Mesenchymal stem cell (in vitro differentiated cells and primary cell): ENCODE data around the gene DNAH8.

Source experiments
- DNase-seq: peaks from one replicate; pipeline ENCODE4 v3.0.0-alpha.2; 2013
- H2AFZ ChIP-seq: one replicate; pipeline ENCODE4 v1.6.1; 2013; ENCODE audit warnings: low read depth, mild to moderate bottlenecking, control low read depth, inconsistent platforms, low read length, moderate library complexity
- H2AK5ac ChIP-seq: 2 replicates; pipeline ENCODE4 v1.6.1; 2013; ENCODE audit warnings: low read length, moderate library complexity, mild to moderate bottlenecking, inconsistent platforms; ENCODE audit not compliant: severe bottlenecking
- H2BK120ac ChIP-seq: one replicate; pipeline ENCODE4 v1.6.1; 2013; ENCODE audit warnings: low read depth, mild to moderate bottlenecking, inconsistent platforms, low read length, moderate library complexity
- H2BK12ac ChIP-seq, 2 experiments: one replicate each; pipeline ENCODE4 v1.6.1; 2013; ENCODE audit warnings: inconsistent platforms in 2 of 2, low read length in 2 of 2, mild to moderate bottlenecking in 2 of 2, moderate library complexity in 2 of 2, control low read depth in 1 of 2
- H2BK15ac ChIP-seq: one replicate; pipeline ENCODE4 v1.6.1; 2013; ENCODE audit warnings: mild to moderate bottlenecking, low read depth, inconsistent platforms; ENCODE audit not compliant: poor library complexity, severe bottlenecking
- H2BK5ac ChIP-seq: 2 replicates; pipeline ENCODE4 v1.6.1; 2013; ENCODE audit warnings: low read depth, mild to moderate bottlenecking, low read length, control low read depth, inconsistent platforms; ENCODE audit not compliant: poor library complexity, severe bottlenecking
- H3K14ac ChIP-seq, 2 experiments: one replicate each; pipeline ENCODE4 v1.6.1; 2013; ENCODE audit warnings: inconsistent platforms in 2 of 2, low read length in 2 of 2, control low read depth in 1 of 2, mild to moderate bottlenecking in 1 of 2, moderate library complexity in 1 of 2
- H3K18ac ChIP-seq, 2 experiments: one replicate each; pipeline ENCODE4 v1.6.1; 2013; ENCODE audit warnings: inconsistent platforms in 2 of 2, low read length in 2 of 2, control low read depth in 1 of 2, low read depth in 1 of 2, mild to moderate bottlenecking in 1 of 2
- H3K23ac ChIP-seq, 2 experiments: one replicate each; pipeline ENCODE4 v1.6.1; 2013; ENCODE audit warnings: inconsistent platforms in 2 of 2, low read length in 2 of 2, mild to moderate bottlenecking in 2 of 2, moderate library complexity in 2 of 2, control low read depth in 1 of 2
- H3K27ac ChIP-seq: 2 replicates; pipeline ENCODE4 v1.5.1; 2013; ENCODE audit warnings: mild to moderate bottlenecking, moderate library complexity, low read length, control low read depth, inconsistent platforms; ENCODE audit not compliant: poor library complexity, severe bottlenecking
- H3K27me3 ChIP-seq, 2 experiments: 2 replicates each; pipeline versions ENCODE4 v1.6.1 to v1.7.0; 2013; ENCODE audit warnings: low read length in 2 of 2, mild to moderate bottlenecking in 2 of 2, moderate library complexity in 2 of 2, control low read depth in 1 of 2, inconsistent platforms in 1 of 2; ENCODE audit not compliant: control insufficient read depth in 1 of 2, insufficient read depth in 1 of 2
- H3K36me3 ChIP-seq, 2 experiments: 2 replicates each; pipeline versions ENCODE4 v1.6.1 to v1.7.0; 2013; ENCODE audit warnings: low read length in 2 of 2, control low read depth in 1 of 2, inconsistent platforms in 1 of 2, low read depth in 1 of 2, mild to moderate bottlenecking in 1 of 2; ENCODE audit not compliant: insufficient read depth in 2 of 2, control insufficient read depth in 1 of 2
- H3K4ac ChIP-seq, 2 experiments: one replicate each; pipeline ENCODE4 v1.6.1; 2013; ENCODE audit warnings: inconsistent platforms in 2 of 2, low read length in 2 of 2, mild to moderate bottlenecking in 2 of 2, moderate library complexity in 2 of 2, control low read depth in 1 of 2, low read depth in 1 of 2
- H3K4me1 ChIP-seq: 2 replicates; pipeline ENCODE4 v1.6.1; 2013; ENCODE audit warnings: low read depth, low read length, control low read depth; ENCODE audit not compliant: control insufficient read depth, insufficient read depth
- H3K4me2 ChIP-seq: 2 replicates; pipeline ENCODE4 v1.6.1; 2013; ENCODE audit warnings: low read length, mild to moderate bottlenecking, inconsistent platforms; ENCODE audit not compliant: poor library complexity, severe bottlenecking
- H3K4me3 ChIP-seq, 2 experiments: 2 replicates each; pipeline versions ENCODE4 v1.5.1 to v1.7.0; 2013; ENCODE audit warnings: low read length in 2 of 2, mild to moderate bottlenecking in 2 of 2, control low read depth in 1 of 2, low read depth in 1 of 2; ENCODE audit not compliant: insufficient read depth in 1 of 2
- H3K79me1 ChIP-seq: replicated peaks from 2 replicates; pipeline ENCODE4 v1.6.1; 2013; ENCODE audit warnings: mild to moderate bottlenecking, control low read depth, low read length, inconsistent platforms; ENCODE audit not compliant: poor library complexity, severe bottlenecking
- H3K9ac ChIP-seq: 2 replicates; pipeline ENCODE4 v1.7.0; 2013; ENCODE audit warnings: mild to moderate bottlenecking, low read length, moderate library complexity
- H3K9me3 ChIP-seq: 2 replicates; pipeline ENCODE4 v1.7.0; 2013; ENCODE audit warnings: mild to moderate bottlenecking, low read length; ENCODE audit not compliant: control insufficient read depth
- H4K8ac ChIP-seq: one replicate; pipeline ENCODE4 v1.6.1; 2013; ENCODE audit warnings: inconsistent platforms, mild to moderate bottlenecking, low read length, moderate library complexity
- H4K91ac ChIP-seq: one replicate; pipeline ENCODE4 v1.6.1; 2013; ENCODE audit warnings: mild to moderate bottlenecking, low read length, inconsistent platforms
- WGBS: methylation state at CpG from one replicate; pipeline ENCODE4 v1.1.7; 2013; ENCODE audit warnings: mixed read lengths; 5-methylcytosine and 5-hydroxymethylcytosine counted together

DNAH8 gene

GRCh38 chr6:38804358-38804757, 89.2 kb downstream of the DNAH8 start:
- Histone ChIP-seq H3K4ac (no peak overlapping the region), H3K4me3 (no peak overlapping the region)
- 89% methylated on average over 4 of the region's 4 CpGs for WGBS

GRCh38 chr6:38805127-38805655, 90.1 kb downstream of the DNAH8 start:
- Histone ChIP-seq H3K9ac (no peak overlapping the region), H3K14ac (no peak overlapping the region), H3K23ac (no peak overlapping the region), H3K4me2 (no peak overlapping the region), H3K4ac (no peak overlapping the region), H2AK5ac (no peak overlapping the region), H3K27me3 (peaks cover 6 to 21% of the 10 kb centered on the region in 2 experiments), H3K9me3 (no peaks in the 10 kb centered on the region), H2BK120ac (no peak overlapping the region), H2BK15ac (no peak overlapping the region), H3K18ac (no peak overlapping the region), H2BK12ac (no peak overlapping the region), H3K4me1 (no peaks in the 10 kb centered on the region), H3K79me1 (no peaks in the 10 kb centered on the region), H4K91ac (no peak overlapping the region), H3K36me3 (no peaks in the 10 kb centered on the region), H4K8ac (no peak overlapping the region), H3K27ac (no peak overlapping the region), H2BK5ac (no peak overlapping the region), H3K4me3 (no peak overlapping the region), H2AFZ (no peak overlapping the region)
- no peak for DNase-seq
- WGBS = 98% methylated on average over 3 of the region's 4 CpGs

More at GRCh38 chr6:38804358-38804757, 89.2 kb downstream of the DNAH8 start:
- H2BK5ac ChIP-seq = no peak overlapping the region
- no peak overlapping the region for H4K91ac ChIP-seq
- no peak overlapping the region for H4K8ac ChIP-seq
- no peak overlapping the region for H3K14ac ChIP-seq
- no peak for DNase-seq
- H3K36me3 ChIP-seq = no peaks in the 10 kb centered on the region
- no peak overlapping the region for H2BK12ac ChIP-seq
- H2AFZ ChIP-seq = no peak overlapping the region
- no peak overlapping the region for H3K18ac ChIP-seq
- H3K23ac ChIP-seq = no peak overlapping the region
- H3K4me1 ChIP-seq = no peaks in the 10 kb centered on the region
- no peak overlapping the region for H2BK15ac ChIP-seq
- no peak overlapping the region for H2AK5ac ChIP-seq
- peaks cover 6 to 21% of the 10 kb centered on the region in 2 experiments for H3K27me3 ChIP-seq
- no peaks in the 10 kb centered on the region for H3K9me3 ChIP-seq
- no peak overlapping the region for H2BK120ac ChIP-seq
- no peak overlapping the region for H3K27ac ChIP-seq
- no peak overlapping the region for H3K4me2 ChIP-seq
- H3K79me1 ChIP-seq = no peaks in the 10 kb centered on the region
- H3K9ac ChIP-seq = no peak overlapping the region

GRCh38 chr6:38805692-38806091, 90.6 kb downstream of the DNAH8 start:
- no peak overlapping the region for H3K4me3 ChIP-seq
- whole genome bisulfite sequencing = 92% methylated on average over 2 of the region's 2 CpGs
- no peak overlapping the region for H2BK15ac ChIP-seq
- no peak overlapping the region for H3K18ac ChIP-seq
- no peak overlapping the region for H3K27ac ChIP-seq
- no peak overlapping the region for H2AFZ ChIP-seq
- H3K9ac ChIP-seq = no peak overlapping the region
- H3K4ac ChIP-seq = no peak overlapping the region
- no peak for DNase-seq
- peaks cover 6 to 21% of the 10 kb centered on the region in 2 experiments for H3K27me3 ChIP-seq
- H4K91ac ChIP-seq = no peak overlapping the region
- H4K8ac ChIP-seq = no peak overlapping the region
- H3K14ac ChIP-seq = no peak overlapping the region
- no peak overlapping the region for H2BK120ac ChIP-seq
- no peaks in the 10 kb centered on the region for H3K9me3 ChIP-seq
- H3K23ac ChIP-seq = no peak overlapping the region
- H3K36me3 ChIP-seq = no peaks in the 10 kb centered on the region
- no peak overlapping the region for H2BK5ac ChIP-seq
- no peaks in the 10 kb centered on the region for H3K79me1 ChIP-seq
- no peak overlapping the region for H2BK12ac ChIP-seq
- no peak overlapping the region for H3K4me2 ChIP-seq
- H2AK5ac ChIP-seq = no peak overlapping the region
- no peaks in the 10 kb centered on the region for H3K4me1 ChIP-seq

- no peaks in the 10 kb centered on the region for H3K4me1 ChIP-seq
- H2BK15ac ChIP-seq = no peak overlapping the region
- no peak overlapping the region for H3K4ac ChIP-seq
- H3K9ac ChIP-seq = no peak overlapping the region
- no peaks in the 10 kb centered on the region for H3K36me3 ChIP-seq
- no peaks in the 10 kb centered on the region for H3K79me1 ChIP-seq
- H3K4me2 ChIP-seq = no peak overlapping the region
- no peak overlapping the region for H3K14ac ChIP-seq
- H2BK5ac ChIP-seq = no peak overlapping the region
- no peak overlapping the region for H3K27ac ChIP-seq
- H4K91ac ChIP-seq = no peak overlapping the region
- H2AFZ ChIP-seq = no peak overlapping the region
- H2BK12ac ChIP-seq = no peak overlapping the region
- no peak for DNase-seq
- H2BK120ac ChIP-seq = no peak overlapping the region
- no peak overlapping the region for H3K18ac ChIP-seq
- H4K8ac ChIP-seq = no peak overlapping the region
- H3K27me3 ChIP-seq = peaks cover 6 to 21% of the 10 kb centered on the region in 2 experiments
- peak overlapping the region in 1 of 2 experiments; percentile 59 for H3K23ac ChIP-seq
- no peak overlapping the region for H2AK5ac ChIP-seq
- no CpG with 5 or more reads among the region's 2 CpGs for WGBS
- H3K4me3 ChIP-seq = no peak overlapping the region
- H3K9me3 ChIP-seq = no peaks in the 10 kb centered on the region
Observed at GRCh38 chr6:38806271-38806670, 91.2 kb downstream of the DNAH8 start.
